NCI-H774 (cell line): Measurements from ENCODE around the gene GNPTAB.

Source experiments
- DNase-seq: peaks from one replicate; lab custom pipeline; 2025; lab: John Stamatoyannopoulos, UW

Gene GNPTAB

GRCh38 chr12:101696251-101697196 is 134.2 kb downstream of the GNPTAB start:
- DNase-seq, result no peak

GRCh38 chr12:101695706-101696105 is 135.1 kb downstream of the GNPTAB start:
- DNase-seq, result no peak
